Chondrocyte (in vitro differentiated cells): ENCODE data around the gene CHID1. TPM values are rescaled to one million over a fixed set of nuclear protein-coding genes. Genes with fewer than 3 reads are reported as not detected.

Source experiments
- DNase-seq: peaks from one replicate; pipeline ENCODE4 v3.0.0; 2021; ENCODE audit warnings: mixed read lengths, low spot score
- H3K27ac Mint-ChIP-seq: one replicate; pipeline ENCODE4 v1.8.0; 2021; ENCODE audit warnings: mild to moderate bottlenecking, moderate library complexity, mixed read lengths; ENCODE audit not compliant: unreplicated experiment
- H3K27me3 Mint-ChIP-seq: 2 replicates; pipeline ENCODE4 v1.8.0; 2021; ENCODE audit warnings: low read depth, mixed read lengths
- H3K36me3 Mint-ChIP-seq: 2 replicates; pipeline ENCODE4 v1.8.0; 2021; ENCODE audit warnings: low read depth, mixed read lengths
- H3K4me1 Mint-ChIP-seq: 2 replicates; pipeline ENCODE4 v1.8.0; 2021; ENCODE audit warnings: low read depth, mild to moderate bottlenecking, mixed read lengths
- H3K4me3 Mint-ChIP-seq: one replicate; pipeline ENCODE4 v1.8.0; 2021; ENCODE audit warnings: mild to moderate bottlenecking, moderate library complexity, mixed read lengths; ENCODE audit not compliant: unreplicated experiment
- H3K9me3 Mint-ChIP-seq: 2 replicates; pipeline ENCODE4 v1.8.0; 2021; ENCODE audit warnings: low read depth, mixed read lengths
- CTCF ChIP-seq: fragments of 200-600 bp; sonication (generic); IDR thresholded peaks from 2 replicates; pipeline ENCODE4 v1.5.0; 2021; ENCODE audit warnings: antibody characterized with exemption, mild to moderate bottlenecking, moderate library complexity
- total RNA-seq: library from RNA; stranded (reverse); gene quantifications from 3 replicates; pipeline ENCODE4 v1.2.1, GENCODE V29; 2021

CHID1 gene
- total RNA-seq, 1 donor from 2014 or later = 90.3 TPM

GRCh38 chr11:836700-837099 lies 73.9 kb downstream of the CHID1 start:
- TF ChIP-seq CTCF = no peak
- peaks cover 6% of the 10 kb centered on the region for H3K36me3 Mint-ChIP-seq
- H3K4me1 Mint-ChIP-seq = peaks cover 46% of the 10 kb centered on the region
- no peaks in the 10 kb centered on the region for H3K27me3 Mint-ChIP-seq
- no peak for DNase-seq
- H3K27ac Mint-ChIP-seq = no peak overlapping the region
- no peaks in the 10 kb centered on the region for H3K9me3 Mint-ChIP-seq
- no peak overlapping the region for H3K4me3 Mint-ChIP-seq

DNA sequence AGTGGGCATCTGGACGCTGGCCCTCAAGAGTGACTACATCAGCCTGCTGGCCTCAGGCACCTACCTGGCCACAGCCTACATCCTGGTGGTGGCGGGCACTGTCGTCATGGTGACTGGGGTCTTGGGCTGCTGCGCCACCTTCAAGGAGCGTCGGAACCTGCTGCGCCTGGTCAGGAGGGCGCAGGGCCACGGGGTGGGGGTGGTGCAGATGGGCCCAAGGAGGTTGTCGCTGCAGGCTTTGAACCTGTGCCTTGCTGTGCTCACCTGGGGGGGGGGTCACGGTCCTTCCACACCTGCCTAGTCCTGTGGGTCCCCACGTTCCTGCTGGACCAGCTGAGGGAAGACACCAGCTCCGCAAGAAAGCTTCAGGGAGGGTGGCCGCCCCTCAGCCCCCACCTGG lies 74.3 kb downstream of the CHID1 start:
- Mint-ChIP-seq H3K4me1 (peaks cover 48% of the 10 kb centered on the region), H3K9me3 (no peaks in the 10 kb centered on the region), H3K27ac (no peak overlapping the region), H3K27me3 (no peaks in the 10 kb centered on the region), H3K36me3 (peaks cover 6% of the 10 kb centered on the region), H3K4me3 (no peak overlapping the region)
- DNase-seq = no peak
- no peak for TF ChIP-seq CTCF

DNA sequence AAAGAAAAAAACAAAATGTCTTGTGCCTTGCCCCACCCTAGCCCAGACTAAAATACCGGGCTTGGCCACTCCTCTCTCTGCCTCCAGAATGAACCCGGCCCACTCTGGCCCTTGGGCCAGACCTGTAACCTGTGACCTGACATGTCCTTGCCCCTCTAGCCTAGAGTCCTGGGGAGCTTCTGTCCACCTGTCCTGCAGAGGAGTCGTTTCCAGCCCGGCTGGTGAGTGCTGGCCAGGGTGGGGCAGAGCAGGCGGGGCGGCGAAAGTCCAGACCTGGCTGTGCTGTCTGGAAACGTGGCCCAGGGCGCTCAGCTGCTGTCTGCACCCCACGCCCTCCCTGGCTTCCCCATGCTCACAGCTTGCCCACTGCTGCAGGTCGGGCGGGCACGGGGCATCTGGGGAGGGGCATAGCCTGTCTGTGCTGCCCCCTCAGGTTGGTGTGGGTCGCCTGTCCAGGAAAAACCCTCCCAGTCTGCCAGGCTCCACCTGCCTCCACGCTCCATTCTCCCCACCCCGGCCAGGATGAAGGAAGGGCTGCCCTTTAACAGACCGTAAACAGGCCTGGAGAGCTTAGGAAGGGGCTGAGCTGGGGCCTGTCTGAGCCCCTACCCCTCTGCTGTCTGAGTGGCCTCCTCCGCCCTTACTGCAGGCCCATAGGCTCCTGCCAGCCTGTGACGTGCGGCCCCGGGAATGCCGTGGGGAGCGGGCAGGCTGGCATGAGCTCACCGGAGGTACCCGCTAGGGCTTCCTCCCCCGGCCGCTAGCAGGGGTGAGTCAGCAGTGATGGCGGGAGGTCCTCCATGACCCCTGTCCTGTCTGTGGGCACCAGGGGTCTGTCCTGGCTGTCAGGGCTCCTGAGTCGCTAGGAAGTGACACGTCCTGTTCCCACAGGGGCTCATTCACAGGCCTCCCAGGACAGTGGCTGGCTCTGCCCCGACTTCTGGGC lies 76.0 kb downstream of the CHID1 start:
- Mint-ChIP-seq H3K9me3 (no peaks in the 10 kb centered on the region), H3K4me1 (peaks cover 46% of the 10 kb centered on the region), H3K4me3 (peak overlapping the region; percentile 85), H3K27me3 (no peaks in the 10 kb centered on the region), H3K27ac (peak overlapping the region; percentile 96), H3K36me3 (peaks cover 4% of the 10 kb centered on the region)
- no peak for DNase-seq
- peak; percentile 7 for TF ChIP-seq CTCF

- H3K4me3 Mint-ChIP-seq = peak overlapping the region; percentile 85
- H3K4me1 Mint-ChIP-seq = peaks cover 50% of the 10 kb centered on the region
- DNase-seq = no peak
- H3K27me3 Mint-ChIP-seq = no peaks in the 10 kb centered on the region
- H3K36me3 Mint-ChIP-seq = peaks cover 2% of the 10 kb centered on the region
- H3K9me3 Mint-ChIP-seq = no peaks in the 10 kb centered on the region
- H3K27ac Mint-ChIP-seq = peak overlapping the region; percentile 96
- TF ChIP-seq CTCF = no peak
Observed at GRCh38 chr11:833849-834311, 76.7 kb downstream of the CHID1 start.

GRCh38 chr11:833114-833791 lies 77.4 kb downstream of the CHID1 start:
- DNase-seq = no peak
- no peaks in the 10 kb centered on the region for H3K9me3 Mint-ChIP-seq
- peaks cover 50% of the 10 kb centered on the region for H3K4me1 Mint-ChIP-seq
- peak overlapping the region; percentile 85 for H3K4me3 Mint-ChIP-seq
- peak overlapping the region; percentile 96 for H3K27ac Mint-ChIP-seq
- H3K27me3 Mint-ChIP-seq = no peaks in the 10 kb centered on the region
- H3K36me3 Mint-ChIP-seq = peaks cover 2% of the 10 kb centered on the region
- no peak for TF ChIP-seq CTCF
